Measurements from ENCODE around the gene C7orf25. TPM values are rescaled to one million over a fixed set of nuclear protein-coding genes. Genes with fewer than 3 reads are reported as not detected.

Gene C7orf25
- total and polyA plus RNA-seq, 2 donors from 2014 or later, result 2.4 to 6.6 TPM

- Histone ChIP-seq H3K27me3 (ENCODE audit: control insufficient read depth, insufficient read depth, low read length) (no peaks in the 10 kb centered on the region), H3K27ac (ENCODE audit: low read depth in 2 of 2, low read length in 2 of 2) (no peak overlapping the region), H3K9me3 (ENCODE audit: control insufficient read depth in 2 of 3, insufficient read depth in 1 of 3, low read length in 3 of 3) (no peaks in the 10 kb centered on the region), H3K36me3 (ENCODE audit: control insufficient read depth in 2 of 3, insufficient read depth in 3 of 3, low read length in 3 of 3) (peaks cover 6 to 20% (median 10%) of the 10 kb centered on the region in 3 donors), H3K4me1 (ENCODE audit: control insufficient read depth in 2 of 3, insufficient read depth in 2 of 3, low read depth in 1 of 3, low read length in 3 of 3) (peaks cover 3 to 13% (median 5%) of the 10 kb centered on the region in 3 donors), H3K9ac (ENCODE audit: low read length in 3 of 3) (no peak overlapping the region), H3K4me3 (ENCODE audit: low read length in 3 of 3) (peak overlapping the region in 1 of 3 donors; percentile 9)
- TF ChIP-seq, protein P1, sequence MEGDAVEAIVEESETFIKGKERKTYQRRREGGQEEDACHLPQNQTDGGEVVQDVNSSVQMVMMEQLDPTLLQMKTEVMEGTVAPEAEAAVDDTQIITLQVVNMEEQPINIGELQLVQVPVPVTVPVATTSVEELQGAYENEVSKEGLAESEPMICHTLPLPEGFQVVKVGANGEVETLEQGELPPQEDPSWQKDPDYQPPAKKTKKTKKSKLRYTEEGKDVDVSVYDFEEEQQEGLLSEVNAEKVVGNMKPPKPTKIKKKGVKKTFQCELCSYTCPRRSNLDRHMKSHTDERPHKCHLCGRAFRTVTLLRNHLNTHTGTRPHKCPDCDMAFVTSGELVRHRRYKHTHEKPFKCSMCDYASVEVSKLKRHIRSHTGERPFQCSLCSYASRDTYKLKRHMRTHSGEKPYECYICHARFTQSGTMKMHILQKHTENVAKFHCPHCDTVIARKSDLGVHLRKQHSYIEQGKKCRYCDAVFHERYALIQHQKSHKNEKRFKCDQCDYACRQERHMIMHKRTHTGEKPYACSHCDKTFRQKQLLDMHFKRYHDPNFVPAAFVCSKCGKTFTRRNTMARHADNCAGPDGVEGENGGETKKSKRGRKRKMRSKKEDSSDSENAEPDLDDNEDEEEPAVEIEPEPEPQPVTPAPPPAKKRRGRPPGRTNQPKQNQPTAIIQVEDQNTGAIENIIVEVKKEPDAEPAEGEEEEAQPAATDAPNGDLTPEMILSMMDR (IDR thresholded peaks at IDR 0.05; ENCODE audit: borderline replicate concordance, extremely low read depth, insufficient read depth), result no peak
- FAIRE-seq, result no peak
- DNase-seq, result no peak
- intact Hi-C loops (cut with DNase I), result no loop called here
Measured at GRCh38 chr7:42929449-42929848, 17.6 kb upstream of the C7orf25 start.

DNA sequence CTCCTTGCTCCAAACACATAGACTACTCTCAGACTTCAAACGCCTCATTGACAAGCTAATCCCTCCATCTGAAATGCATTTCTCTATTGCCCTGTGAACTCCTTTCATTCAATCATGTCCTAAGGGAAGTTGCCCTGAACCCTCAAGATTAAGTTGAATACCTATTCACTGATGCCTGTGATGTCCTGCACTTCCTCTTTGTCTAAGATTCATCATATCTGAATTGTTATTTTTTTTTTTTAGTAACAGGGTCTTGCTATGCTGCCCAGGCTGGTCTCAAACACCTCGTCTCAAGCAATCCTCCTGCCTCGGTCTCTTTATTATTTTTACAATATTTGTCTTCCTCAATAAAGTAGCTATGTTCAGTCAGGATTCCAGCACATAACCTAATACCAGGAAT is 16.9 kb upstream of the C7orf25 start:
- H3K4me1 ChIP-seq (ENCODE audit: control insufficient read depth in 2 of 3, insufficient read depth in 2 of 3, low read depth in 1 of 3, low read length in 3 of 3), result peaks cover 3 to 13% (median 4%) of the 10 kb centered on the region in 3 donors
- no peak for FAIRE-seq

DNA sequence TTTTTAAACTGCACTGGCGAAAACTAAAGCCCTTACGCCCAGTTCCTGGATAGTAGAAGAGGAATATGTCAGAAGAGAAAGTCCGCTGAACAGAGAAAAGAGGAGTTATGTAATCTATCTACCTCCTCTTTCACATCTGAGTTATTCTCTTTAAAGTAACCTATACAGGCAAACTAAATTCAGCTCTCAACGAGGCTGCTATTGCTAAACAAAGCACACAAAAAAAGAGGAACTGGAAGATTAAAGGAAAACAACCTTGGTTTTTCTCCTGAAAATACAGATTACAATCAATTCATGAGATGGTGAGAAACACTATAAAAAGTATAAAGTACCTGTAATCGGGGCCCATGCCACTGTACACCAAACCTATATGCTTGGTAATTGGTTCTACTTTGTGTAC is 14.3 kb upstream of the C7orf25 start:
- FAIRE-seq, result no peak
- intact Hi-C loops (cut with DNase I), result no loop called here
- peaks cover 11 to 34% (median 20%) of the 10 kb centered on the region in 3 donors for H3K36me3 ChIP-seq (ENCODE audit: control insufficient read depth in 2 of 3, insufficient read depth in 3 of 3, low read length in 3 of 3)

More for the DNA sequence above, 16.9 kb upstream of the C7orf25 start:
- Histone ChIP-seq H3K9ac (ENCODE audit: low read length in 3 of 3) (no peak overlapping the region), H3K27me3 (ENCODE audit: control insufficient read depth, insufficient read depth, low read length) (no peaks in the 10 kb centered on the region), H3K4me3 (ENCODE audit: low read length in 3 of 3) (no peak overlapping the region), H3K36me3 (ENCODE audit: control insufficient read depth in 2 of 3, insufficient read depth in 3 of 3, low read length in 3 of 3) (peaks cover 6 to 22% (median 11%) of the 10 kb centered on the region in 3 donors), H3K9me3 (ENCODE audit: control insufficient read depth in 2 of 3, insufficient read depth in 1 of 3, low read length in 3 of 3) (no peaks in the 10 kb centered on the region), H3K27ac (ENCODE audit: low read depth in 2 of 2, low read length in 2 of 2) (no peak overlapping the region)
- TF ChIP-seq, protein P1 (IDR thresholded peaks at IDR 0.05; ENCODE audit: borderline replicate concordance, extremely low read depth, insufficient read depth), result no peak
- no peak for DNase-seq
- intact Hi-C loops (cut with DNase I), result no loop called here

More for the DNA sequence above, 14.3 kb upstream of the C7orf25 start:
- Histone ChIP-seq H3K9me3 (ENCODE audit: control insufficient read depth in 2 of 3, insufficient read depth in 1 of 3, low read length in 3 of 3) (no peaks in the 10 kb centered on the region), H3K27me3 (ENCODE audit: control insufficient read depth, insufficient read depth, low read length) (no peaks in the 10 kb centered on the region), H3K27ac (ENCODE audit: low read depth in 2 of 2, low read length in 2 of 2) (no peak overlapping the region), H3K4me3 (ENCODE audit: low read length in 3 of 3) (no peak overlapping the region), H3K4me1 (ENCODE audit: control insufficient read depth in 2 of 3, insufficient read depth in 2 of 3, low read depth in 1 of 3, low read length in 3 of 3) (peaks cover 0 to 6% (median 0%) of the 10 kb centered on the region in 3 donors), H3K9ac (ENCODE audit: low read length in 3 of 3) (no peak overlapping the region)
- no peak for DNase-seq
- TF ChIP-seq, protein P1 (IDR thresholded peaks at IDR 0.05; ENCODE audit: borderline replicate concordance, extremely low read depth, insufficient read depth), result no peak
